ENCODE measurements around the gene ANK3.

Gene ANK3

GRCh38 chr10:60205741-60206140, 183.9 kb downstream of the ANK3 start:
- Histone ChIP-seq H3K9me3 (ENCODE audit: severe bottlenecking) (no peaks in the 10 kb centered on the region), H3K36me3 (no peaks in the 10 kb centered on the region), H3K27me3 (ENCODE audit: insufficient read depth, low read depth, severe bottlenecking) (no peaks in the 10 kb centered on the region), H3K4me3 (ENCODE audit: low read depth, low read length) (no peak overlapping the region), H3K27ac (no peak overlapping the region)
- DNase-seq: no peak
- TF ChIP-seq CTCF (IDR thresholded peaks at IDR 0.05; ENCODE audit: low read depth, low read length): no peak

- peak; percentile 65 for TF ChIP-seq CTCF (IDR thresholded peaks at IDR 0.05; ENCODE audit: low read depth, low read length)
- H3K27me3 ChIP-seq (ENCODE audit: insufficient read depth, low read depth, severe bottlenecking): no peaks in the 10 kb centered on the region
- DNase-seq: peak; percentile 15
- no peaks in the 10 kb centered on the region for H3K9me3 ChIP-seq (ENCODE audit: severe bottlenecking)
- H3K4me3 ChIP-seq (ENCODE audit: low read depth, low read length): no peak overlapping the region
- H3K36me3 ChIP-seq: no peaks in the 10 kb centered on the region
- H3K27ac ChIP-seq: no peak overlapping the region
Measured at GRCh38 chr10:60203993-60204618, 185.6 kb downstream of the ANK3 start.

- no peak for TF ChIP-seq CTCF (IDR thresholded peaks at IDR 0.05; ENCODE audit: low read depth, low read length)
- Histone ChIP-seq H3K27ac (no peak overlapping the region), H3K4me3 (ENCODE audit: low read depth, low read length) (no peak overlapping the region), H3K27me3 (ENCODE audit: insufficient read depth, low read depth, severe bottlenecking) (no peaks in the 10 kb centered on the region), H3K9me3 (ENCODE audit: severe bottlenecking) (no peaks in the 10 kb centered on the region), H3K36me3 (no peaks in the 10 kb centered on the region)
- no peak for DNase-seq
Measured at GRCh38 chr10:60200682-60201053, 189.0 kb downstream of the ANK3 start.

GRCh38 chr10:60200012-60200681, 189.5 kb downstream of the ANK3 start:
- no peak for DNase-seq
- no peaks in the 10 kb centered on the region for H3K27me3 ChIP-seq (ENCODE audit: insufficient read depth, low read depth, severe bottlenecking)
- no peaks in the 10 kb centered on the region for H3K9me3 ChIP-seq (ENCODE audit: severe bottlenecking)
- H3K36me3 ChIP-seq: no peaks in the 10 kb centered on the region
- H3K4me3 ChIP-seq (ENCODE audit: low read depth, low read length): no peak overlapping the region
- TF ChIP-seq CTCF (IDR thresholded peaks at IDR 0.05; ENCODE audit: low read depth, low read length): no peak
- H3K27ac ChIP-seq: no peak overlapping the region

DNA sequence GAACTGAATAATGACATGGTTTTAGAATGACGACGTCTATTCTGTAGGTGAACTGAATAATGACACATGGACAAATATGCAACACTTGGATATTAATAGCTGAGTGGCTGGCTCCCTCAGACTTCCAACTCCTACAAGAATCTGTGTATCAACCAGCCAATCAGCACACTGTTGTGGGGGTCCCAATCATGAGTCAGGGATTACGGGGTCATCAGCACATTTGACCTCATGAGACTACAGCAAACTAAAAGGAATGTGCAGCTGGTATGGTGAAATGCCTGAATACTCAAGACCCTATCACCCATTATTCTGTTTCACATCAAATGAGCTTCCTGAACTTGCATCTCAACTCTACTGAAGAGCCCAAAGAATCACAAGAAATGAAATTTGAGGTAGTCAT, 192.5 kb downstream of the ANK3 start:
- no peaks in the 10 kb centered on the region for H3K9me3 ChIP-seq (ENCODE audit: severe bottlenecking)
- no peak for TF ChIP-seq CTCF (IDR thresholded peaks at IDR 0.05; ENCODE audit: low read depth, low read length)
- no peak overlapping the region for H3K27ac ChIP-seq
- no peak for DNase-seq
- H3K36me3 ChIP-seq: no peaks in the 10 kb centered on the region
- no peaks in the 10 kb centered on the region for H3K27me3 ChIP-seq (ENCODE audit: insufficient read depth, low read depth, severe bottlenecking)
- H3K4me3 ChIP-seq (ENCODE audit: low read depth, low read length): no peak overlapping the region

DNA sequence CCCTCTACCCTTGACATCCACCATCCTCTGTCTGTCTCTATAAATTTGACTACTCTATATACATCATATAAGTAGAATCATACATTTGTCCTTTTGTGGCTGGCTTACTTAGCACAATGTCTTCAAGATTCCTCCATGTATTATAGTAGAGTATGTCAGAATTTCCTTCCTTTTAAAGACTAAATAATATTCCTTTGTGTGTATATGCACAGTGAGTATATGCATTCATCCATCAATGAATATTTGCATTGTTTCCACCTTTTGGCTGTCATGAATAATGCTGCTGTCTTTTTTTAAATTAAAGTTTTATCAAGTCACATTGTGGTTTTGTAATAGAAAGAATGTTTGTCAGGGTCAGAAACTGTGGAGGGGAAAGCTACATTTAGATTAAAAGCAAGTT, 195.3 kb downstream of the ANK3 start:
- TF ChIP-seq CTCF (IDR thresholded peaks at IDR 0.05; ENCODE audit: low read depth, low read length): no peak
- Histone ChIP-seq H3K27me3 (ENCODE audit: insufficient read depth, low read depth, severe bottlenecking) (no peaks in the 10 kb centered on the region), H3K36me3 (no peaks in the 10 kb centered on the region), H3K4me3 (ENCODE audit: low read depth, low read length) (no peak overlapping the region), H3K9me3 (ENCODE audit: severe bottlenecking) (no peaks in the 10 kb centered on the region), H3K27ac (no peak overlapping the region)
- DNase-seq: no peak

Measured in WERI-Rb-1 (cell line).